SK-N-SH (cell line): ENCODE data around the gene GNL2. TPM values are rescaled to one million over a fixed set of nuclear protein-coding genes. Genes with fewer than 3 reads are reported as not detected.

Experiments used
- CTCF ChIA-PET: fragments of 300-600, 350-600 bp; formaldehyde crosslinking; extraction: SDS; loops from one replicate; lab custom pipeline; 2021; lab: Yijun Ruan, JAX
- POLR2A ChIA-PET: fragments of 350-600 bp; sonication (Branson Sonifier 250); formaldehyde crosslinking; extraction: SDS; loops from one replicate; lab custom pipeline; 2020; ENCODE audit warnings: antibody characterized with exemption, inconsistent platforms; lab: Yijun Ruan, JAX
- DNase-seq: peaks from one replicate; pipeline ENCODE4 v3.0.0; 2012
- H2AFZ ChIP-seq: fragments of 200-600 bp; sonication (generic); 2 replicates; pipeline ENCODE4 v1.8.1; 2016; ENCODE audit warnings: antibody characterized with exemption, mild to moderate bottlenecking, low read depth
- H3F3A ChIP-seq: fragments of 200-600 bp; sonication (generic); replicated peaks from 2 replicates; pipeline ENCODE3; 2016; ENCODE audit warnings: antibody characterized with exemption, mild to moderate bottlenecking; ENCODE audit not compliant: insufficient read depth
- H3K27ac ChIP-seq, 2 experiments: fragments of 200-500 bp in 1 of 2; fragments of 200-600 bp in 1 of 2; sonication (Bioruptor generic) in 1 of 2; sonication (generic), shearing (Covaris generic) in 1 of 2; 2 replicates each; pipeline versions ENCODE4 v1.5.1 to v1.6.1; 2014 to 2016; ENCODE audit warnings: low read depth in 2 of 2, inconsistent platforms in 1 of 2, low read length in 1 of 2, mild to moderate bottlenecking in 1 of 2, mixed read lengths in 1 of 2
- H3K27me3 ChIP-seq: fragments of 200-600 bp; sonication (generic), shearing (Covaris generic); 2 replicates; pipeline ENCODE4 v1.6.1; 2016; ENCODE audit warnings: mixed run types; ENCODE audit not compliant: insufficient read depth
- H3K36me3 ChIP-seq, 2 experiments: fragments of 200-500 bp in 1 of 2; fragments of 200-600 bp in 1 of 2; sonication (Bioruptor generic) in 1 of 2; sonication (generic) in 1 of 2; replicated peaks in 1 of 2; 2 replicates each; pipeline versions ENCODE3 to v1.5.1; 2014 to 2016; ENCODE audit warnings: low read length in 1 of 2, mild to moderate bottlenecking in 1 of 2; ENCODE audit not compliant: insufficient read depth in 2 of 2, control insufficient read depth in 1 of 2
- H3K4me1 ChIP-seq, 2 experiments: fragments of 200-500 bp in 1 of 2; fragments of 200-600 bp in 1 of 2; sonication (Bioruptor generic) in 1 of 2; sonication (generic), shearing (Covaris generic) in 1 of 2; 2 replicates each; pipeline versions ENCODE4 v1.5.1 to v1.6.1; 2014 to 2016; ENCODE audit warnings: low read depth in 1 of 2, low read length in 1 of 2, mixed run types in 1 of 2; ENCODE audit not compliant: insufficient read depth in 2 of 2, control insufficient read depth in 1 of 2
- H3K4me2 ChIP-seq: fragments of 200-600 bp; sonication (generic), shearing (Covaris generic); 2 replicates; pipeline ENCODE4 v1.6.1; 2017; ENCODE audit warnings: mixed run types
- H3K4me3 ChIP-seq, 2 experiments: fragments of 200-500 bp in 1 of 2; fragments of 200-600 bp in 1 of 2; sonication (Bioruptor generic) in 1 of 2; sonication (generic), shearing (Covaris generic) in 1 of 2; 2 replicates each; pipeline versions ENCODE4 v1.5.1 to v1.8.1; 2014 to 2016; ENCODE audit warnings: low read depth in 2 of 2, inconsistent platforms in 1 of 2, low read length in 1 of 2, mild to moderate bottlenecking in 1 of 2, mixed read lengths in 1 of 2, moderate library complexity in 1 of 2
- H3K79me2 ChIP-seq: fragments of 200-600 bp; sonication (generic); 2 replicates; pipeline ENCODE4 v1.8.1; 2017; ENCODE audit warnings: mild to moderate bottlenecking; ENCODE audit not compliant: insufficient read depth
- H3K9ac ChIP-seq: fragments of 200-600 bp; sonication (generic); 2 replicates; pipeline ENCODE4 v1.6.1; 2017; ENCODE audit warnings: mixed run types
- H3K9me2 ChIP-seq: fragments of 200-600 bp; sonication (generic); 2 replicates; pipeline ENCODE4 v1.6.1; 2017; ENCODE audit warnings: mixed run types
- H3K9me3 ChIP-seq: fragments of 200-600 bp; sonication (generic); 2 replicates; pipeline ENCODE4 v1.6.1; 2017; ENCODE audit warnings: mixed run types, mild to moderate bottlenecking, moderate library complexity
- H4K20me1 ChIP-seq: fragments of 200-600 bp; sonication (generic); 2 replicates; pipeline ENCODE4 v1.6.1; 2017; ENCODE audit warnings: mild to moderate bottlenecking, mixed run types; ENCODE audit not compliant: insufficient read depth
- CTCF ChIP-seq: fragments of 200-600 bp; sonication (generic); IDR thresholded peaks from 2 replicates; pipeline ENCODE4 v1.6.1; 2017; ENCODE audit warnings: antibody characterized with exemption, mild to moderate bottlenecking, moderate library complexity
- ELF1 ChIP-seq: IDR thresholded peaks from 2 replicates; pipeline ENCODE4 v1.4.0; 2012
- EZH2phosphoT487 ChIP-seq: fragments of 200-600 bp; sonication (generic); IDR thresholded peaks from 2 replicates; pipeline ENCODE4 v1.6.1; 2017; ENCODE audit warnings: low read depth, mixed run types, mild to moderate bottlenecking, antibody characterized with exemption, moderate library complexity, borderline replicate concordance
- JUND ChIP-seq: IDR thresholded peaks from 2 replicates; pipeline ENCODE4 v1.4.0; 2012
- NRF1 ChIP-seq: IDR thresholded peaks from 2 replicates; pipeline ENCODE4 v1.6.1; 2012; ENCODE audit warnings: low read depth, mild to moderate bottlenecking, low read length
- PBX3 ChIP-seq: IDR thresholded peaks from 2 replicates; pipeline ENCODE4; 2012
- POLR2AphosphoS5 ChIP-seq: IDR thresholded peaks from 2 replicates; pipeline ENCODE4 v1.6.1; 2012; ENCODE audit warnings: low read depth, low read length
- RAD21 ChIP-seq: IDR thresholded peaks from 2 replicates; pipeline ENCODE4 v1.6.1; 2012; ENCODE audit warnings: mild to moderate bottlenecking, low read length
- RCOR1 ChIP-seq: fragments of 150-350 bp; IDR thresholded peaks from 2 replicates; pipeline ENCODE4 v1.6.1; 2017; ENCODE audit warnings: antibody characterized with exemption, low read length
- RXRA ChIP-seq: IDR thresholded peaks from 2 replicates; pipeline ENCODE4 v1.4.0; 2012; ENCODE audit warnings: low read depth, mild to moderate bottlenecking, borderline replicate concordance
- SMC3 ChIP-seq: IDR thresholded peaks from 2 replicates; pipeline ENCODE4 v1.6.1; 2012; ENCODE audit warnings: low read depth, low read length, improper control_type of control experiment
- TAF1 ChIP-seq: IDR thresholded peaks from 2 replicates; pipeline ENCODE4 v1.6.1; 2012; ENCODE audit warnings: low read depth, mild to moderate bottlenecking, low read length, moderate library complexity, borderline replicate concordance
- USF1 ChIP-seq: IDR thresholded peaks from 2 replicates; pipeline ENCODE4 v1.4.0; 2012; ENCODE audit warnings: low read depth, borderline replicate concordance
- WGBS: methylation state at CpG from one replicate; pipeline ENCODE4 v1.1.6; 2017; ENCODE audit warnings: low lambda C conversion rate; 5-methylcytosine and 5-hydroxymethylcytosine counted together
- polyA plus RNA-seq, 3 experiments: library from polyadenylated mRNA; depleted of rRNA; stranded (reverse); fragments of >200 nt; gene quantifications; 2 replicates each; pipeline ENCODE4 v1.2.3, GENCODE V29; 2012

GNL2 gene
- polyA plus RNA-seq, 1 of the 3 experiments (the other 2 are of a cell fraction), result 37.6 TPM

- Histone ChIP-seq H3K4me2 (no peak overlapping the region), H3K79me2 (no peaks in the 10 kb centered on the region), H3K9ac (no peak overlapping the region), H3K9me2 (no peaks in the 10 kb centered on the region), H3K9me3 (no peaks in the 10 kb centered on the region), H3K4me3 (no peak overlapping the region)
- ChIA-PET CTCF (interaction anchor here (12.7 kb wide), 1 partner anchor 75 kb away, joined by 358 read pairs; no protein-coding TSS in a partner anchor), POLR2A (no interaction called here)
- 67% methylated on average over 9 of the region's 9 CpGs for WGBS
- DNase-seq, result no peak
- TF ChIP-seq RXRA, result no peak
- TF ChIP-seq, all 33 proteins: peak for 0
- H4K20me1 ChIP-seq, result no peaks in the 10 kb centered on the region
- no peaks in the 10 kb centered on the region for H3K36me3 ChIP-seq
- H3F3A ChIP-seq, result no peaks in the 10 kb centered on the region
- H3K27ac ChIP-seq, result no peak overlapping the region
- H2AFZ ChIP-seq, result no peak overlapping the region
- H3K27me3 ChIP-seq, result peaks cover 30% of the 10 kb centered on the region
- H3K4me1 ChIP-seq, result no peaks in the 10 kb centered on the region
Measured at GRCh38 chr1:37605806-37606474, 10.2 kb upstream of the GNL2 start.

- no peak for DNase-seq
- TF ChIP-seq TAF1 (no peak), RAD21 (no peak)
- ChIA-PET POLR2A (no interaction called here), CTCF (interaction anchor here (12.7 kb wide), 1 partner anchor 76 kb away, joined by 358 read pairs; no protein-coding TSS in a partner anchor)
- Histone ChIP-seq H3K4me3 (no peak overlapping the region), H3K36me3 (no peaks in the 10 kb centered on the region), H3F3A (no peaks in the 10 kb centered on the region), H3K4me1 (peaks cover 0 to under 1% of the 10 kb centered on the region in 2 experiments; a peak in 1 of 4 replicates), H3K27ac (no peak overlapping the region), H3K9me3 (no peaks in the 10 kb centered on the region), H3K9me2 (no peaks in the 10 kb centered on the region), H3K27me3 (peaks cover 30% of the 10 kb centered on the region), H3K79me2 (no peaks in the 10 kb centered on the region), H3K9ac (no peak overlapping the region), H2AFZ (no peak overlapping the region), H3K4me2 (no peak overlapping the region), H4K20me1 (no peaks in the 10 kb centered on the region)
- 57% methylated on average over 10 of the region's 12 CpGs for WGBS
Measured at GRCh38 chr1:37605061-37605650, 9.4 kb upstream of the GNL2 start.

GRCh38 chr1:37602750-37603694, 7.3 kb upstream of the GNL2 start:
- peaks cover 0 to 4% of the 10 kb centered on the region in 2 experiments; a peak in 1 of 4 replicates for H3K4me1 ChIP-seq
- no peak overlapping the region for H3K27ac ChIP-seq
- no peaks in the 10 kb centered on the region for H3K36me3 ChIP-seq
- H3F3A ChIP-seq, result no peaks in the 10 kb centered on the region
- no peak overlapping the region for H2AFZ ChIP-seq
- CTCF ChIA-PET, result interaction anchor here (0.6 to 12.7 kb wide), 39 partner anchors 10 to 1238 kb away, joined by 3 to 358 read pairs (median 4); partner anchors contain the start of genes CDCA8, DNALI1, EPHA10 and MEAF6
- no peak overlapping the region for H3K9ac ChIP-seq
- no peaks in the 10 kb centered on the region for H3K9me3 ChIP-seq
- peak; percentile 74 for DNase-seq
- 11% methylated on average over 8 of the region's 8 CpGs for WGBS
- POLR2A ChIA-PET, result no interaction called here
- no peaks in the 10 kb centered on the region for H4K20me1 ChIP-seq
- peak overlapping the region in 1 of 2 experiments; percentile 7; a peak in 1 of 4 replicates for H3K4me3 ChIP-seq
- no peaks in the 10 kb centered on the region for H3K9me2 ChIP-seq
- H3K27me3 ChIP-seq, result peaks cover 15% of the 10 kb centered on the region; the same call in 1 of the 2 replicates
- no peaks in the 10 kb centered on the region for H3K79me2 ChIP-seq
- H3K4me2 ChIP-seq, result no peak overlapping the region
- TF ChIP-seq JUND (no peak), CTCF (peak; percentile 82), PBX3 (no peak), RAD21 (peak; percentile 65), RXRA (no peak), USF1 (no peak), EZH2phosphoT487 (no peak), POLR2AphosphoS5 (no peak), SMC3 (peak; percentile 75), ELF1 (no peak), NRF1 (no peak), RCOR1 (no peak)
